GM18502 (cell line): ENCODE results near the gene LSR.

Source experiments
- ATAC-seq: cut with Tn5 transposase; IDR thresholded peaks from one replicate; pipeline ENCODE4 v1.9.1; 2021; ENCODE audit warnings: mild to moderate bottlenecking; ENCODE audit not compliant: unreplicated experiment, poor library complexity

The LSR gene

DNA sequence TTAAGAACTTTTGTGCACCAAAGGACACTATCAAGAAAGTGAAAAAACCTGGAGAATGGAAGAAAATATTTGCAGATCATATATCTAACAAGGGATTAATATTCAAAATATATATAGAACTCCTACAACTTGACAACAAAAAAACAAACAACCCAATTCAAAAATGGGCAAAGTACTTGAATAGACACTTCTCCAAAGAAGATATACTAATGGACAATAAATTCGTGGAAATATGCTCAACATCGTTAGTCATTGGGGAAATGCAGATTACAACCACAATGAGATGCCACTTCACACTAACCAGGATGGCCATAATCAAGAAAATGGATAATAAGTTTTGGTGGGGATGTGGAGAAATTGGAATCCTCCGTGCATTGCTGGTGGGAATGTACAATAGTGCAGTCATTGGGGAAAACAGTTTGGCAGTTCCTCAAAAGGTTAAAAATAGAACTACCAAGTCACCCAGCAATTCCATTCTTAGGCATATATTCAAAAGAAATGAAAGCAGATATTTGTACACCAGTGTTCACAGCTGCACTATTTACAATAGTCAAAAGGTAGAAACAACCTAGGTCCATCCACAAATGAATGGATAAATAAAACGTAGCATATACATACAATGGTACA, 2.2 kb upstream of the LSR start:
- ATAC-seq, result no peak

GRCh38 chr19:35247526-35248309, 1.1 kb upstream of the LSR start:
- ATAC-seq, result peak; percentile 54

- peak; percentile 4 for ATAC-seq
Measured at GRCh38 chr19:35249146-35249847, 495 bp downstream of the LSR start.

- ATAC-seq, result no peak
Measured at GRCh38 chr19:35249848-35250711, 1.3 kb downstream of the LSR start.

- no peak for ATAC-seq
Measured at GRCh38 chr19:35251456-35251855, 2.7 kb downstream of the LSR start.

- no peak for ATAC-seq
Measured at GRCh38 chr19:35253316-35254286, 4.8 kb downstream of the LSR start.

DNA sequence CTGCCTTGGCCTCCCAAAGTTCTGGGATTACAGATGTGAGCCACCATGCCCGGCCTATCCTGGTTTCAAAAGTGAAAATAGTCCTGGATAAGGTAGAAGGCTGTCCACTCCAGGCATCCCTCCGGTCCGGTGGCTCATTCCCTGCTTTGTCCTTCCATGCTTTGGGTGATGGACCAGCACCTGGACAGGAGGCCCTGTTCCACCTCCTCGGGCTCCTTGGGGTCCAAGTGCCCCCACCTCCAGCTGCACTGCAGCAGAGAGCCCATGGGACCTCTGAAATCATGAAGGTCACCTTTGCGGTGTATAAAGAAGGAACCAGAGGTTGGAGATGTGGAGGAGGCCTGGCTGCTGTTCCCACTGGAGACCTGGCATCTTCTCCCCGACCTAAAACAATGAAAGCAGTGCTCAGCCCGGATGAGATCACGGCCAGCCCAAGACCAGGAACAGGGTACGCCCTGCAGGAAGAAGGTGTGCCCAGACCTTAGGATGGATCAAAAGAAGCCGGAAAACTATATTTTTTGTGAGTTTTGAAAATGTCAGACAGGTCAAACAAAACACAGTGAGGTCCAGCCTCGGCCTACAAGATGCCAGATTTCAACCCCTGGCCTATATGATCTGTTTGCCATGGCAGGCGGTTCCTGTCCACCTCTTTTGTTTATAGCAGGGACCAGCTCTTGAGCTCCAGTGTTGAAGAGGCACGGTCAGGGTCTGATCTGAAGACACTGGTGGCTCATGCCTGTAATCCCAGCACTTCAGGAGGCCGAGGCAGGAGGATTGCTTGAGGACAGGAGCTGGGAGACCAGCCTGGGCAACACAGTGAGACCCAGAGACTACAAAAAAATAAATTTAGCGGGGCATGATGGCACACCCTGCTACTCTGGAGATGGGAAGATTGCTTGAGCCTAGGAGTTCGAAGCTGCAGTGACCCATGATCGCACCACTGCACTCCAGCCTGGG, 5.8 kb downstream of the LSR start:
- ATAC-seq, result no peak

- ATAC-seq, result no peak
Measured at GRCh38 chr19:35256566-35256965, 7.8 kb downstream of the LSR start.

- no peak for ATAC-seq
Measured at GRCh38 chr19:35257113-35257461, 8.3 kb downstream of the LSR start.

DNA sequence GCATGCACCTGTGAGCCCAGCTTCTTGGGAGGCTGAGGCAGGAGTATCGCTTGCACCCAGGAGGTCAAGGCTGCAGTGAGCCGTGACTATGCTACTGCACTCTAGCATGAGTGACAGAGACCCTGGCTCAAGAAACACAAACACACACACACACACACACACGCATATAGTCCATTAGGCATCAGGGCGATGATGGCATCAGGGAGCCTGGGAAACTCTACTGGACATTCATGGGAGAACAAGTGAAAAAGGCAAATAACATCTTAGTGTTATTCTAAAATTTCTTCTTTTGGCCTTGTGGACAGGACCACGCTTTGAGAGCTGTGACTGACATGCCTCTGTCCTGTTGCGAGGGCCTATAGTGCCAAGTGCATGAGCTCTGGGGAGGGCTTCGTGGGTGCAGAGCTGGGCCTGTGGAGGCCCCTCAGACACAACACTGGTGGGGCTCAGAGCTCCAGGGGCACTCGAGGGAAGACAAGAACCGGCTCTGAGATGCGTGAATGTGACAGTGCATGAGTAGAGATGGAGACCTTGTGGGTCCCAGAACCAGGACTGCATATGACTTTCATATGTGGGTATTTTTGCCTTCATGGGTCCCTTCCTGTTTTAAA, 12.0 kb downstream of the LSR start:
- ATAC-seq, result no peak

- ATAC-seq, result no peak
Measured at GRCh38 chr19:35261356-35262100, 12.7 kb downstream of the LSR start.

GRCh38 chr19:35262101-35262761, 13.4 kb downstream of the LSR start:
- ATAC-seq, result no peak

DNA sequence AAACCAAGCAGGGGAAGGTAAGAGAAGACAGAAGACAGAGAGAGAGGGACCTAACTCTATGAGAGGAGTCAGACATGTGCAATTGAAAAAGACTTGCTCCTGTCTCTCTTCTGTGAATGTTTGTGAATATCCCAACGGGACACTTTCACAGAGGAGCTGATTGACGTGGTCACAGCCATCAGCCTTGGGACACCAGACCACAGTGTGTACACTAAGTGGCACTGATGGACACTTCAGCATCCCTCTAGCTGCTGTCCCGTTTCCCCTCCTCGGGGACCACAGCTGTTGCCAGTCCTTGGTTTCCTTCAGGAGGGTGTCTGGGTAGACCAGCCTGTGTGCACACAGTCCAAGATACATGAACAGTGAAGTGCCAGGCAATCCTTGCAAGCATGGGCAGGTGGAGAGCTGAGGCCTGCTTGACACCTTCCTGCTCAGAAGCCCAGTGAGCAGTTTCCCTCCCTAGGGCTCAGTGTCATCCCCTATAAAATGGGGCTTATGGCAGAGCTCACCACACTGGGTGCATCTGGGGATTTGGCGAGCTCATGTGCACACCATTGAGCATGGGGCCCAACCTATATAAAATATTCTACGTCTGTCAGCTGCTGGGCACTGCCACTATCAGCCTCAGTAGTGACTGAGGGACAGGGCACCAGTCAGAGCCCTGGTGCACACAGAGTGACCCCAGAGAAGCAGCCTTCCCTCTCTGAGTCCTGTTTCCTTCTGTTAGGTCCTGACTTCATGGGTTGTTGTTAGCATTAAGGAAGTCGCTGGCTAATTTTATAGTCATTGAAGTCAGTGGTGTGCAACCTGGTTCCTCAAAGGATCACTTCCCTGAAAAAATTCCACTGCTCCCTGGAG, 15.7 kb downstream of the LSR start:
- ATAC-seq, result no peak

GRCh38 chr19:35265126-35265899, 16.5 kb downstream of the LSR start:
- ATAC-seq, result no peak

GRCh38 chr19:35265900-35266519, 17.2 kb downstream of the LSR start:
- no peak for ATAC-seq
